HEK293 (cell line): ENCODE measurements around the gene CLCA1.

Source experiments
- CTCF ChIA-PET: fragments of 350-600 bp; formaldehyde crosslinking; extraction: SDS; loops from one replicate; lab custom pipeline; 2021; ENCODE audit warnings: antibody characterized with exemption; lab: Yijun Ruan, JAX
- POLR2A ChIA-PET: fragments of 300-600 bp; formaldehyde crosslinking; extraction: SDS; loops from one replicate; lab custom pipeline; 2020; ENCODE audit warnings: antibody characterized with exemption, inconsistent platforms; lab: Yijun Ruan, JAX
- H3K27ac ChIP-seq: fragments of 200-500 bp; sonication (Bioruptor generic); 2 replicates; pipeline ENCODE4 v1.5.1; 2014; ENCODE audit warnings: low read depth, low read length, control low read depth, inconsistent platforms; ENCODE audit errors: extremely low read depth
- H3K36me3 ChIP-seq, 2 experiments: fragments of 200-500 bp in 1 of 2; sonication (Bioruptor generic) in 1 of 2; 1 replicate in 1 of 2; 2 replicates in 1 of 2; pipeline ENCODE4 v1.5.1; 2014 to 2017; ENCODE audit warnings: inconsistent platforms in 2 of 2, low read length in 2 of 2; ENCODE audit not compliant: control insufficient read depth in 2 of 2, insufficient read depth in 1 of 2
- H3K4me1 ChIP-seq: fragments of 200-500 bp; sonication (Bioruptor generic); 2 replicates; pipeline ENCODE4 v1.5.1; 2014; ENCODE audit warnings: mild to moderate bottlenecking, low read length, inconsistent platforms; ENCODE audit not compliant: control insufficient read depth, insufficient read depth
- H3K4me3 ChIP-seq: 2 replicates; pipeline ENCODE4 v1.5.1; 2011; ENCODE audit warnings: low read depth, mild to moderate bottlenecking, control low read depth, low read length, moderate library complexity
- H3K9me3 ChIP-seq: fragments of 200-500 bp; sonication (Bioruptor generic); 2 replicates; pipeline ENCODE4 v1.5.1; 2014; ENCODE audit warnings: low read depth, low read length, inconsistent platforms; ENCODE audit not compliant: control insufficient read depth, insufficient read depth
- FEZF1 ChIP-seq: fragments of 450-650 bp; formaldehyde crosslinking; IDR thresholded peaks from 2 replicates; pipeline ENCODE4 v1.5.1; 2016; ENCODE audit warnings: missing biosample characterization, missing genetic modification characterization
- GLIS2 ChIP-seq: fragments of 450-650 bp; formaldehyde crosslinking; IDR thresholded peaks from 2 replicates; pipeline ENCODE4 v1.5.1; 2016; ENCODE audit warnings: missing biosample characterization, missing genetic modification characterization
- SETDB1 ChIP-seq: IDR thresholded peaks from one replicate; pipeline ENCODE4 v1.6.1; 2017; ENCODE audit warnings: mild to moderate bottlenecking, low read length, moderate library complexity, mixed read lengths; ENCODE audit not compliant: insufficient read length
- ZFP3 ChIP-seq: fragments of 450-650 bp; formaldehyde crosslinking; IDR thresholded peaks from 2 replicates; pipeline ENCODE4 v1.5.1; 2016; ENCODE audit warnings: low read depth, missing biosample characterization, missing genetic modification characterization
- ZNF114 ChIP-seq: fragments of 450-650 bp; formaldehyde crosslinking; IDR thresholded peaks from 2 replicates; pipeline ENCODE4 v1.5.0; 2017; ENCODE audit warnings: missing biosample characterization, missing genetic modification characterization
- ZNF121 ChIP-seq: fragments of 450-650 bp; formaldehyde crosslinking; IDR thresholded peaks from 2 replicates; pipeline ENCODE4 v1.5.1; 2016; ENCODE audit warnings: missing biosample characterization, missing genetic modification characterization
- ZNF157 ChIP-seq: fragments of 450-650 bp; formaldehyde crosslinking; IDR thresholded peaks from 2 replicates; pipeline ENCODE4 v1.5.1; 2016; ENCODE audit warnings: missing biosample characterization, missing genetic modification characterization
- ZNF2 ChIP-seq: fragments of 450-650 bp; formaldehyde crosslinking; IDR thresholded peaks from 2 replicates; pipeline ENCODE4 v1.5.1; 2016; ENCODE audit warnings: missing biosample characterization, missing genetic modification characterization
- ZNF350 ChIP-seq: fragments of 450-650 bp; formaldehyde crosslinking; IDR thresholded peaks from 2 replicates; pipeline ENCODE4 v1.5.0; 2017; ENCODE audit warnings: missing biosample characterization, mild to moderate bottlenecking, missing genetic modification characterization
- ZNF473 ChIP-seq: fragments of 450-650 bp; formaldehyde crosslinking; IDR thresholded peaks from 2 replicates; pipeline ENCODE4 v1.5.1; 2017; ENCODE audit warnings: missing biosample characterization, missing genetic modification characterization
- ZNF624 ChIP-seq: fragments of 450-650 bp; formaldehyde crosslinking; IDR thresholded peaks from 2 replicates; pipeline ENCODE4 v1.5.1; 2017; ENCODE audit warnings: missing biosample characterization, missing genetic modification characterization
- ZNF658 ChIP-seq: fragments of 450-650 bp; formaldehyde crosslinking; IDR thresholded peaks from 2 replicates; pipeline ENCODE4; 2016; ENCODE audit warnings: missing biosample characterization, missing genetic modification characterization
- ZNF701 ChIP-seq: fragments of 450-650 bp; formaldehyde crosslinking; IDR thresholded peaks from 2 replicates; pipeline ENCODE4 v1.5.1; 2016; ENCODE audit warnings: missing biosample characterization, missing genetic modification characterization
- TF ChIP-seq, protein P1 (sequence below): fragments of 450-650 bp; formaldehyde crosslinking; IDR thresholded peaks from 2 replicates; pipeline ENCODE4 v1.5.1; 2016; ENCODE audit warnings: missing biosample characterization, missing genetic modification characterization
- TF ChIP-seq, protein P2 (sequence below): fragments of 450-650 bp; formaldehyde crosslinking; IDR thresholded peaks from 2 replicates; pipeline ENCODE4 v1.5.1; 2017; ENCODE audit warnings: missing biosample characterization, missing genetic modification characterization
- TF ChIP-seq, protein P3 (sequence below): fragments of 450-650 bp; formaldehyde crosslinking; IDR thresholded peaks from 2 replicates; pipeline ENCODE4 v1.5.1; 2016; ENCODE audit warnings: missing biosample characterization, missing genetic modification characterization
- TF ChIP-seq, protein P4 (sequence below): fragments of 450-650 bp; IDR thresholded peaks from 2 replicates; pipeline ENCODE4 v1.5.1; 2018; ENCODE audit warnings: missing biosample characterization, mild to moderate bottlenecking, missing genetic modification characterization
- TF ChIP-seq, protein P5 (sequence below): fragments of 450-650 bp; formaldehyde crosslinking; IDR thresholded peaks from 2 replicates; pipeline ENCODE4 v1.5.1; 2016; ENCODE audit warnings: missing biosample characterization, missing genetic modification characterization

CLCA1 gene, protein sequence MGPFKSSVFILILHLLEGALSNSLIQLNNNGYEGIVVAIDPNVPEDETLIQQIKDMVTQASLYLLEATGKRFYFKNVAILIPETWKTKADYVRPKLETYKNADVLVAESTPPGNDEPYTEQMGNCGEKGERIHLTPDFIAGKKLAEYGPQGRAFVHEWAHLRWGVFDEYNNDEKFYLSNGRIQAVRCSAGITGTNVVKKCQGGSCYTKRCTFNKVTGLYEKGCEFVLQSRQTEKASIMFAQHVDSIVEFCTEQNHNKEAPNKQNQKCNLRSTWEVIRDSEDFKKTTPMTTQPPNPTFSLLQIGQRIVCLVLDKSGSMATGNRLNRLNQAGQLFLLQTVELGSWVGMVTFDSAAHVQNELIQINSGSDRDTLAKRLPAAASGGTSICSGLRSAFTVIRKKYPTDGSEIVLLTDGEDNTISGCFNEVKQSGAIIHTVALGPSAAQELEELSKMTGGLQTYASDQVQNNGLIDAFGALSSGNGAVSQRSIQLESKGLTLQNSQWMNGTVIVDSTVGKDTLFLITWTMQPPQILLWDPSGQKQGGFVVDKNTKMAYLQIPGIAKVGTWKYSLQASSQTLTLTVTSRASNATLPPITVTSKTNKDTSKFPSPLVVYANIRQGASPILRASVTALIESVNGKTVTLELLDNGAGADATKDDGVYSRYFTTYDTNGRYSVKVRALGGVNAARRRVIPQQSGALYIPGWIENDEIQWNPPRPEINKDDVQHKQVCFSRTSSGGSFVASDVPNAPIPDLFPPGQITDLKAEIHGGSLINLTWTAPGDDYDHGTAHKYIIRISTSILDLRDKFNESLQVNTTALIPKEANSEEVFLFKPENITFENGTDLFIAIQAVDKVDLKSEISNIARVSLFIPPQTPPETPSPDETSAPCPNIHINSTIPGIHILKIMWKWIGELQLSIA

DNA sequence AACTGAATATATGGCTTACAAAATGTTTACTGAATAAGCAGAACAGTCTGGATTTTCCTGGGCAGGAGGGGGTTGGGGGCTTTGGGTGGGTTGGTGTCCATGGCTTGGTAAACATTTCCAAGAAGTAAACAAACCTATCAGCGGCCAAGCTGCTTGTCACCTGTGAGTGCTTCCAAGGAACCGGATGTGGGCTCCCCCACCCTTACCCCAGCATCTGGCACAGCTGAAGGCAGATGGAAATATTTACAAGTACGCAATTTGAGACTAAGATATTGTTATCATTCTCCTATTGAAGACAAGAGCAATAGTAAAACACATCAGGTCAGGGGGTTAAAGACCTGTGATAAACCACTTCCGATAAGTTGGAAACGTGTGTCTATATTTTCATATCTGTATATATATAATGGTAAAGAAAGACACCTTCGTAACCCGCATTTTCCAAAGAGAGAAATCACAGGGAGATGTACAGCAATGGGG is at the start of gene CLCA1:
Gene CLCA1, plus strand, starts transcription at position 427 of the 477 bp plus-strand sequence. Its CDS starts 45 bp downstream, at position 472.
- CTCF ChIA-PET, result interaction anchor here (0.6 kb wide), 1 partner anchor 181 kb away, joined by 3 read pairs; no protein-coding TSS in a partner anchor
- POLR2A ChIA-PET, result no interaction called here
- no peak within 1 kb of the TSS for H3K4me3 ChIP-seq
- no peaks in the 10 kb centered on the region for H3K36me3 ChIP-seq
- H3K4me1 ChIP-seq, result no peaks in the 10 kb centered on the region
- TF ChIP-seq ZNF350 (tag by site-specific recombination), result no peak
- TF ChIP-seq ZNF658 (tag by site-specific recombination), result no peak
- no peak for TF ChIP-seq ZNF701 (tag by site-specific recombination)
- H3K9me3 ChIP-seq, result no peaks in the 10 kb centered on the region
- no peak within 1 kb of the TSS for H3K27ac ChIP-seq

DNA sequence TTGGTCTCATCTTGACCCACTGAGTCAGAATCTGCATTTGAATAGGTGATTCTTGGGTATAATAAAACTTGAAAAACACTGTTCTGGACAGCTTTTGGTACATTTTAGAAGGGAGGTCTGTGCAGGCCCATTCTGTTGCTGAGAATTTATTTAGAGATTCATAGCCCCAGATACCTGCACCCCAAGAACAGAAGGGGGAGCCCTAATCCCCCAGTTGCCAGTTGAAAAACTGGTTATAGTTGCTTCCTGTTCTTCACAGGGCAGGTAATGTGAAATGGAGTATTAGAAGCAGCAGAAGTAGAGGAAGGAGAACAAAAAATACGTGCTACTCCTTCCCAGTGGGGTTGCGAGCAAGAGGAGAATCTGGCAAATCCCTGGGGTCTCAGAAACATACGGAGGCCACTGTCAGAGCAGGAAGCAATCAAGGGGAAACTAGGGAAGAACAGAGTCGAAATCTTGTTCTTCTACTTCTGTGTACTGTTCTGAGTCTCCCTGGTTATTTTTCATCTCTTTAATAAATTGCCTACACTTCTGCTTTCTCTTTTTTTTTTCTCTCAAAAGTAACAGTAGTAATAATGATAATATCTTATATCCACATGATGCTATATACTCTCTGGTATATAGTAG is 49.3 kb upstream of the CLCA1 start:
- Histone ChIP-seq H3K4me1 (no peaks in the 10 kb centered on the region), H3K27ac (no peak overlapping the region), H3K36me3 (no peaks in the 10 kb centered on the region), H3K9me3 (no peaks in the 10 kb centered on the region), H3K4me3 (no peak overlapping the region)
- TF ChIP-seq ZNF121 (tag by site-specific recombination) (no peak), ZNF624 (tag by site-specific recombination) (no peak), ZFP3 (tag by site-specific recombination) (no peak), ZNF157 (tag by site-specific recombination) (no peak)
- TF ChIP-seq, protein P1, sequence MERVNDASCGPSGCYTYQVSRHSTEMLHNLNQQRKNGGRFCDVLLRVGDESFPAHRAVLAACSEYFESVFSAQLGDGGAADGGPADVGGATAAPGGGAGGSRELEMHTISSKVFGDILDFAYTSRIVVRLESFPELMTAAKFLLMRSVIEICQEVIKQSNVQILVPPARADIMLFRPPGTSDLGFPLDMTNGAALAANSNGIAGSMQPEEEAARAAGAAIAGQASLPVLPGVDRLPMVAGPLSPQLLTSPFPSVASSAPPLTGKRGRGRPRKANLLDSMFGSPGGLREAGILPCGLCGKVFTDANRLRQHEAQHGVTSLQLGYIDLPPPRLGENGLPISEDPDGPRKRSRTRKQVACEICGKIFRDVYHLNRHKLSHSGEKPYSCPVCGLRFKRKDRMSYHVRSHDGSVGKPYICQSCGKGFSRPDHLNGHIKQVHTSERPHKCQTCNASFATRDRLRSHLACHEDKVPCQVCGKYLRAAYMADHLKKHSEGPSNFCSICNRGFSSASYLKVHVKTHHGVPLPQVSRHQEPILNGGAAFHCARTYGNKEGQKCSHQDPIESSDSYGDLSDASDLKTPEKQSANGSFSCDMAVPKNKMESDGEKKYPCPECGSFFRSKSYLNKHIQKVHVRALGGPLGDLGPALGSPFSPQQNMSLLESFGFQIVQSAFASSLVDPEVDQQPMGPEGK (tag by site-specific recombination), result no peak
- TF ChIP-seq, protein P2, sequence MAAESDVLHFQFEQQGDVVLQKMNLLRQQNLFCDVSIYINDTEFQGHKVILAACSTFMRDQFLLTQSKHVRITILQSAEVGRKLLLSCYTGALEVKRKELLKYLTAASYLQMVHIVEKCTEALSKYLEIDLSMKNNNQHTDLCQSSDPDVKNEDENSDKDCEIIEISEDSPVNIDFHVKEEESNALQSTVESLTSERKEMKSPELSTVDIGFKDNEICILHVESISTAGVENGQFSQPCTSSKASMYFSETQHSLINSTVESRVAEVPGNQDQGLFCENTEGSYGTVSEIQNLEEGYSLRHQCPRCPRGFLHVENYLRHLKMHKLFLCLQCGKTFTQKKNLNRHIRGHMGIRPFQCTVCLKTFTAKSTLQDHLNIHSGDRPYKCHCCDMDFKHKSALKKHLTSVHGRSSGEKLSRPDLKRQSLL (tag by site-specific recombination), result no peak
- TF ChIP-seq, protein P3, sequence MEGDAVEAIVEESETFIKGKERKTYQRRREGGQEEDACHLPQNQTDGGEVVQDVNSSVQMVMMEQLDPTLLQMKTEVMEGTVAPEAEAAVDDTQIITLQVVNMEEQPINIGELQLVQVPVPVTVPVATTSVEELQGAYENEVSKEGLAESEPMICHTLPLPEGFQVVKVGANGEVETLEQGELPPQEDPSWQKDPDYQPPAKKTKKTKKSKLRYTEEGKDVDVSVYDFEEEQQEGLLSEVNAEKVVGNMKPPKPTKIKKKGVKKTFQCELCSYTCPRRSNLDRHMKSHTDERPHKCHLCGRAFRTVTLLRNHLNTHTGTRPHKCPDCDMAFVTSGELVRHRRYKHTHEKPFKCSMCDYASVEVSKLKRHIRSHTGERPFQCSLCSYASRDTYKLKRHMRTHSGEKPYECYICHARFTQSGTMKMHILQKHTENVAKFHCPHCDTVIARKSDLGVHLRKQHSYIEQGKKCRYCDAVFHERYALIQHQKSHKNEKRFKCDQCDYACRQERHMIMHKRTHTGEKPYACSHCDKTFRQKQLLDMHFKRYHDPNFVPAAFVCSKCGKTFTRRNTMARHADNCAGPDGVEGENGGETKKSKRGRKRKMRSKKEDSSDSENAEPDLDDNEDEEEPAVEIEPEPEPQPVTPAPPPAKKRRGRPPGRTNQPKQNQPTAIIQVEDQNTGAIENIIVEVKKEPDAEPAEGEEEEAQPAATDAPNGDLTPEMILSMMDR, result peak; percentile 51; the same call in 1 of the 2 replicates
- CTCF ChIA-PET, result interaction anchor here (0.6 to 0.7 kb wide), 2 partner anchors 82 to 364 kb away, joined by 3 read pairs; no protein-coding TSS in a partner anchor
- POLR2A ChIA-PET, result no interaction called here

DNA sequence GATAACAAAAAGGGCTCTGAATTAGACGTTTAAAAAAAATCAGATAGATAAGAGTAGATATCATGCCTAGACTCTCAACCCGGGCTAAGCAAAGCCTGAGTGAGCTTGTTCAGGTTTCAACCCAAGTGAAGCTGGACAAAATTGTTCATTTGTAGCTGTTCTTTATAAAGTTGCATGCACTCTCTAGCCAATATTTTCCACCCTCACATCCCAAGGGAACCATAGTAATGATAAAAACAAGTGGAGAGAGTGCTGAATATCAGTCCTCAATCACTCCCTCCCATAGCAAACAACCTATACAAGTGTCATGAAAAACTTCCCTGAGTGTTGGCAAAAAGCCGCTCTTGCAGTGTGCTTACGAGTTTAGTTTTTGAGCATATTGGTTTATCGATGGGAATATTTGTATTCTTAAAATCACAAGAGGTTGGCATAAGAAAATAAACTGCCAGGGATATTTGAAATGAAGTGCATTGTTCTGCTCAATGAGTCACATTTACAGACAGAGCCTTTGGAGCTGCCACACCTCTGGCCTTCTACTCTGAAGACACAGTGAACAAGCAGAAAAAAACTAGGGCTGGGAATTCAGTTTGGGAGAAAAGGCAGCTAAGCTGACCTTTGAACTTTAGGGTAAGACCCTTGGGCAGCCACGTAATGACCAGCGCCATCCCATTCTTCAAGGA is 47.0 kb upstream of the CLCA1 start:
- ChIA-PET CTCF (interaction anchor here (0.7 to 1.5 kb wide), 2 partner anchors 52 to 1721 kb away, joined by 5 to 7 read pairs; no protein-coding TSS in a partner anchor), POLR2A (no interaction called here)
- Histone ChIP-seq H3K27ac (no peak overlapping the region), H3K4me1 (no peaks in the 10 kb centered on the region), H3K9me3 (no peaks in the 10 kb centered on the region), H3K4me3 (no peak overlapping the region), H3K36me3 (no peaks in the 10 kb centered on the region)
- TF ChIP-seq SETDB1 (no peak), ZNF114 (tag by site-specific recombination) (no peak), FEZF1 (tag by site-specific recombination) (no peak), ZNF2 (tag by site-specific recombination) (no peak), GLIS2 (tag by site-specific recombination) (no peak), ZNF473 (tag by site-specific recombination) (no peak)
- TF ChIP-seq, protein P4, sequence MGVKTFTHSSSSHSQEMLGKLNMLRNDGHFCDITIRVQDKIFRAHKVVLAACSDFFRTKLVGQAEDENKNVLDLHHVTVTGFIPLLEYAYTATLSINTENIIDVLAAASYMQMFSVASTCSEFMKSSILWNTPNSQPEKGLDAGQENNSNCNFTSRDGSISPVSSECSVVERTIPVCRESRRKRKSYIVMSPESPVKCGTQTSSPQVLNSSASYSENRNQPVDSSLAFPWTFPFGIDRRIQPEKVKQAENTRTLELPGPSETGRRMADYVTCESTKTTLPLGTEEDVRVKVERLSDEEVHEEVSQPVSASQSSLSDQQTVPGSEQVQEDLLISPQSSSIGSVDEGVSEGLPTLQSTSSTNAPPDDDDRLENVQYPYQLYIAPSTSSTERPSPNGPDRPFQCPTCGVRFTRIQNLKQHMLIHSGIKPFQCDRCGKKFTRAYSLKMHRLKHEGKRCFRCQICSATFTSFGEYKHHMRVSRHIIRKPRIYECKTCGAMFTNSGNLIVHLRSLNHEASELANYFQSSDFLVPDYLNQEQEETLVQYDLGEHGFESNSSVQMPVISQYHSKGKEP (tag by site-specific recombination), result no peak
- TF ChIP-seq, protein P5, sequence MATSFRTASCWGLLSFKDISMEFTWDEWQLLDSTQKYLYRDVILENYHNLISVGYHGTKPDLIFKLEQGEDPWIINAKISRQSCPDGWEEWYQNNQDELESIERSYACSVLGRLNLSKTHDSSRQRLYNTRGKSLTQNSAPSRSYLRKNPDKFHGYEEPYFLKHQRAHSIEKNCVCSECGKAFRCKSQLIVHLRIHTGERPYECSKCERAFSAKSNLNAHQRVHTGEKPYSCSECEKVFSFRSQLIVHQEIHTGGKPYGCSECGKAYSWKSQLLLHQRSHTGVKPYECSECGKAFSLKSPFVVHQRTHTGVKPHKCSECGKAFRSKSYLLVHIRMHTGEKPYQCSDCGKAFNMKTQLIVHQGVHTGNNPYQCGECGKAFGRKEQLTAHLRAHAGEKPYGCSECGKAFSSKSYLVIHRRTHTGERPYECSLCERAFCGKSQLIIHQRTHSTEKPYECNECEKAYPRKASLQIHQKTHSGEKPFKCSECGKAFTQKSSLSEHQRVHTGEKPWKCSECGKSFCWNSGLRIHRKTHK (tag by site-specific recombination), result no peak
